Small intestine (tissue), 7 donors: ENCODE results near the gene AKT1S1. TPM values are rescaled to one million over a fixed set of nuclear protein-coding genes. Genes with fewer than 3 reads are reported as not detected.

Experiments used
- DNase-seq, 2 donors: peaks; one replicate each; pipeline versions ENCODE4 v3.0.0 to v3.0.0-alpha.2; 2013
- FAIRE-seq: peaks from 2 replicates; lab custom pipeline; 2012; peaks lifted over from hg19 to GRCh38; lab: Jason Lieb, UNC
- H3K27ac ChIP-seq, 3 donors: one replicate each; pipeline ENCODE4 v1.5.1; 2013; ENCODE audit warnings: low read length in 2 of 3, mild to moderate bottlenecking in 2 of 3, control low read depth in 1 of 3, inconsistent platforms in 1 of 3, low read depth in 1 of 3, moderate library complexity in 1 of 3
- H3K27me3 ChIP-seq, 3 donors: one replicate each; pipeline ENCODE4 v1.6.1; 2013; ENCODE audit warnings: low read length in 3 of 3, inconsistent platforms in 1 of 3; ENCODE audit not compliant: control insufficient read depth in 3 of 3, insufficient read depth in 3 of 3
- H3K36me3 ChIP-seq, 3 donors: one replicate each; pipeline ENCODE4 v1.6.1; 2013; ENCODE audit warnings: low read length in 3 of 3, inconsistent platforms in 1 of 3, low read depth in 1 of 3, mild to moderate bottlenecking in 1 of 3, moderate library complexity in 1 of 3; ENCODE audit not compliant: control insufficient read depth in 3 of 3, insufficient read depth in 2 of 3
- H3K4me1 ChIP-seq, 3 donors: one replicate each; pipeline ENCODE4 v1.6.1; 2013; ENCODE audit warnings: low read length in 2 of 3, inconsistent platforms in 1 of 3, low read depth in 1 of 3, mild to moderate bottlenecking in 1 of 3, moderate library complexity in 1 of 3; ENCODE audit not compliant: control insufficient read depth in 3 of 3, insufficient read depth in 2 of 3
- H3K4me3 ChIP-seq, 3 donors: one replicate each; pipeline ENCODE4 v1.5.1; 2013; ENCODE audit warnings: low read length in 3 of 3, control low read depth in 1 of 3, inconsistent platforms in 1 of 3, low read depth in 1 of 3, mild to moderate bottlenecking in 1 of 3, moderate library complexity in 1 of 3
- H3K9me3 ChIP-seq, 2 donors: one replicate each; pipeline ENCODE4 v1.6.1; 2013; ENCODE audit warnings: low read depth in 1 of 2, low read length in 1 of 2; ENCODE audit not compliant: control insufficient read depth in 2 of 2, insufficient read depth in 1 of 2
- WGBS, 3 donors: extraction: QIAGEN DNeasy Blood & Tissue Kit; methylation state at CpG; one replicate each; pipeline ENCODE4 v1.1.7; 2013; 5-methylcytosine and 5-hydroxymethylcytosine counted together
- polyA plus RNA-seq, 4 donors: library from polyadenylated mRNA; stranded (reverse) in 3 of 4; unstranded in 1 of 4; fragments of 200-250 nt in 3 of 4; fragments of 120-200 nt in 1 of 4; gene quantifications; one replicate each; pipeline versions ENCODE4 v1.2.1 to v1.2.3, GENCODE V29; 2013
- donor health status: healthy with polysubstance abuse.
- donor health status: control.
- donor health status: control.
- donor health status: Bipolar disorder and iron deficiency.
- donor health status: healthy.

Gene AKT1S1
- polyA plus RNA-seq, 4 donors, result 30.6 to 54.9 (median 37.5) TPM

DNA sequence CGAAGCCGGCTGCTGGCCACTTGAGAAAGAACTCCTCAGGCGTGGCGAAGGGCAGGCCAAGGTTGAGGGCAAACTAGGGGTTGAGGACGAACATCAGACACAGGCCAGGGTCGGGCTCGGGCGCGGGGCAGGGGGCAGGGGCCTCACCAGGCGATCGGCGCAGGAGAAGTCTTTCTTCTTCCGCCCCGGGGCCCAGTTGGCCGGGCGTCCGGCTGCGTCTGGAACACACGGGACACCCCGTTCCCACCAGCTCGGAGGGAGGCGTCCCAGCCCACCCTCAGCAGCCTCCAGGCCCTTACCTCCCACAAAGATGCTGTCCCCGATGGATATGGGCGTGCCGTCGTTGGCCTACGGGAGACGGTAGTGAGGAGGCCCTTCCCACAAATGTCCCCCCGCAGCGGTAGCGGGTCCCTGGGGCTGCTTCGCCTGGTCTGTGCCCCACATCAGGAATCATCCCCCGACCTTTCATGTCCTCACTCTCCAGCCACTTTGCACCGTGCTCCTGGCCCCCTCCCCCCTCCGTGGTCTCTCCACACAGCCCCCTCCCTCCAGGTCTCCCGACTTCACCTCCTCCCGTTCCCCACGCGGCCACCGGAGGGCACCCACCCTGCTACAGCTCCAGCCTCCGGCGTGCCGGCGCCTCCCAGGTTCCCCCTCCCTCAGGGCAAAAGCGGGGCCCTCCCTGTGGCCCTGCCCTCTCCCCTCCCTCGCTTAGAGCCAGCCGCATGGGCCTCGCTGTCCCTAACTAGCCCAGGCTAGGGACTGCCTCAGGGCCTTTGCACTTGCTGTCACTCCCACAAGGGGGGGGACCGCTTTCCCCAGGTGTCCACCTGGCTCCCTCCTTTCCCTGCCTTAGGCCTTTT is 14.5 kb downstream of the AKT1S1 start:
- H3K27me3 ChIP-seq, result no peaks in the 10 kb centered on the region
- H3K4me3 ChIP-seq, result no peak overlapping the region
- peaks cover 3 to 17% (median 6%) of the 10 kb centered on the region in 3 donors for H3K4me1 ChIP-seq
- H3K9me3 ChIP-seq, result no peaks in the 10 kb centered on the region
- no peak for FAIRE-seq
- H3K36me3 ChIP-seq, result peaks cover 8 to 73% (median 21%) of the 10 kb centered on the region in 3 donors
- WGBS, 3 donors, result 81 to 87% (median 84%) methylated on average over 37 to 49 of the region's 49 CpGs
- H3K27ac ChIP-seq, result no peak overlapping the region
- no peak for DNase-seq

- H3K36me3 ChIP-seq, result peaks cover 8 to 82% (median 21%) of the 10 kb centered on the region in 3 donors
- 85 to 90% (median 89%) methylated on average over 57 to 60 of the region's 60 CpGs for WGBS, 3 donors
- H3K4me3 ChIP-seq, result no peak overlapping the region
These were observed 15.4 kb downstream of the AKT1S1 start for GRCh38 chr19:49861541-49862378.

GRCh38 chr19:49861107-49861506 is 16.0 kb downstream of the AKT1S1 start:
- Histone ChIP-seq H3K27ac (no peak overlapping the region), H3K36me3 (peaks cover 8 to 89% (median 21%) of the 10 kb centered on the region in 3 donors), H3K9me3 (no peaks in the 10 kb centered on the region), H3K4me1 (peaks cover under 1 to 10% (median 6%) of the 10 kb centered on the region in 3 donors), H3K4me3 (no peak overlapping the region), H3K27me3 (no peaks in the 10 kb centered on the region)
- WGBS, 3 donors, result 36 to 53% (median 47%) methylated on average over 13 of the region's 13 CpGs
- DNase-seq (peak; percentile 36 to 50), FAIRE-seq (no peak)

More at GRCh38 chr19:49861541-49862378, 15.4 kb downstream of the AKT1S1 start:
- DNase-seq (no peak), FAIRE-seq (no peak)
- peaks cover 3 to 17% (median 6%) of the 10 kb centered on the region in 3 donors for H3K4me1 ChIP-seq
- no peak overlapping the region for H3K27ac ChIP-seq
- H3K27me3 ChIP-seq, result no peaks in the 10 kb centered on the region
- no peaks in the 10 kb centered on the region for H3K9me3 ChIP-seq

DNA sequence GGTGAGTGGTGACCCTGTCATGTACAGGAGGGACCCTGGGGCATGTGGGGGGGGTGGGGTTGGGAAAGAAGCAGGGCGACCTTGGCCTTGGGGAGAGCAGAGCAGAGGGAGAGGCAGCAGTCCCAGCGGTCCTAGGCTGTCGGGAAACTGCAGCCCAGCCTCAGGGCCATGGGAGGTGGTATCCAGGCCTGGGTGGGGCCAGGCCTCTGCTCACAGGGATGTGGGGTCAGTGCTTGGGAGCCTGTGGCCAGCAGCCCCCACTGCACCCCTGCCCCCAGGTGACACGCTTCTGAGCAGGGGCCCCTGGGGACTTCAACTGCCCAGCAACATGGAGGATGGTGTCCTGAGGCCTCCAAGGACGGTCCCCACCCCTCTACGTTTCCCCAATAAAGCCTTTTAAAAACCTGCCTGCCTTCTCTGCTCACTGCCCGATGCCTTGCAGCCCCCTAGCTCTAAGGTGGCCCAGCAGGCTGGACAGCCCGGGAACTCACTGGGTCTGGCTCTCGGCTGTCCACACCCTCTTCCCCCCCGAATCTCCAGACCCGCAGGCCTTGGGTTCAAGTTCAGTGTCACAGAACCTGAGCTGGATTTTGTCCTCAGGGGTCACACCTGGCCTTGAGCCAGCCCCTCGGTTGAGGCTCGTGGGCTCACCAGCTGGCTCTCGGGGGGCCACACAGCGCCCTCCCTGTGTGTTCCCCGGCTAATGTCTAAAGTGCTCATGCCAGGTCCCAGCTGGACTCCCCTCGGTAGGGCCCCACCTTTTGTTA is 16.6 kb downstream of the AKT1S1 start:
- Histone ChIP-seq H3K9me3 (no peaks in the 10 kb centered on the region), H3K4me3 (no peak overlapping the region), H3K27ac (no peak overlapping the region), H3K36me3 (peaks cover 8 to 94% (median 21%) of the 10 kb centered on the region in 3 donors), H3K4me1 (peaks cover 0 to 4% (median 3%) of the 10 kb centered on the region in 3 donors), H3K27me3 (no peaks in the 10 kb centered on the region)
- FAIRE-seq (no peak), DNase-seq (no peak)
- WGBS, 3 donors, result 71 to 80% (median 74%) methylated on average over 16 to 17 of the region's 17 CpGs

GRCh38 chr19:49859682-49860335 is 17.3 kb downstream of the AKT1S1 start:
- H3K27me3 ChIP-seq, result no peaks in the 10 kb centered on the region
- no peaks in the 10 kb centered on the region for H3K9me3 ChIP-seq
- no peak overlapping the region for H3K4me3 ChIP-seq
- DNase-seq (no peak), FAIRE-seq (no peak)
- H3K27ac ChIP-seq, result no peak overlapping the region
- peaks cover 8 to 97% (median 25%) of the 10 kb centered on the region in 3 donors for H3K36me3 ChIP-seq
- no peaks in the 10 kb centered on the region for H3K4me1 ChIP-seq
- 84 to 88% (median 87%) methylated on average over 22 of the region's 22 CpGs for WGBS, 3 donors

DNA sequence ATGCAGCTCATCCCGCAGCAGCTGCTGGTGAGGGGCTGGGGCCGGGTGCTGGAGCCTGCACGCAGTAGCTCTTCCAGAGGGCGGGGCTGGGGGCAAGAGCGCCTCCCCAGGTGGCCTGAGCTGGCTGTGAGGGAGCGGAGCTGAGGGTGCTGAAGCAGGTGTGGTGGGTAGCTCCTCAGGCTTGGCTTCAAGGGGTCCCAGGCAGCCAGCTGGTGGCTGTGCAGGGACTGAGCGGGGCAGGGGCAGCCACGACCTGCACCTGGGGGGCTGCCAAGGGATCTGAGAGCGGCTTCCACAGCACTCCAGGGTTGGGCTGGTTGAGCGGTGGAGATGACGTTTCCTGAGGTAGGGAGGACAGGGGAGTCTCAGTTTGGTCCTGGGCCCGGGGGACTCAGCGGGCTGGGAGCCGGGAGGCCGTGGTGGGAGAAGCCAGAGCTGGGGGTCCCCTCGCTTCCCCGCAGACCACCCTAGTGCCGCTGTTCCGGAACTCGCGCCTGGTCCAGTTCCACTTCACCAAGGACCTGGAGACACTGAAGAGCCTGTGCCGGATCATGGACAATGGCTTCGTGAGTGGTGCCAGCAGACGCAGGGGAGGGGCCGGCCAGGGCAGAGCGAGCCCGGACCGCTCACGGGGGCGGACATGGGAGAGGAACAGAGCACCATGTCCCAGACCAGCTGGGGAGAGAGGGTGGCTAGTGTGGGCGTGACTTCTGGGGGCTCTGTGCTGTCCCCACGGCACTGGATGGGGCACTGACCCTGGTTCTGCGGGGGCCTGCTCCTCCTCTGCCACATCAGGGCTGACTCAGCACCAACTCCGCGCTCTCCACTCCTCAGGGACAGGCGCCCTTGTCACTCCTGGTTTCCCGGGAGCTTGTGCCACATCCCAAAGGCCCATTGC is 18.8 kb downstream of the AKT1S1 start:
- DNase-seq (no peak), FAIRE-seq (no peak)
- 87 to 90% (median 89%) methylated on average over 28 to 37 of the region's 37 CpGs for WGBS, 3 donors
- Histone ChIP-seq H3K4me1 (peaks cover 0 to 11% (median 0%) of the 10 kb centered on the region in 3 donors), H3K9me3 (no peaks in the 10 kb centered on the region), H3K27ac (no peak overlapping the region), H3K4me3 (no peak overlapping the region), H3K27me3 (no peaks in the 10 kb centered on the region), H3K36me3 (peaks cover 7 to 96% (median 21%) of the 10 kb centered on the region in 3 donors)

- peaks cover 7 to 92% (median 18%) of the 10 kb centered on the region in 3 donors for H3K36me3 ChIP-seq
- DNase-seq (no peak), FAIRE-seq (no peak)
- no peaks in the 10 kb centered on the region for H3K9me3 ChIP-seq
- H3K4me1 ChIP-seq, result peaks cover 0 to 14% (median 0%) of the 10 kb centered on the region in 3 donors
- H3K4me3 ChIP-seq, result no peak overlapping the region
- no peak overlapping the region for H3K27ac ChIP-seq
- WGBS, 3 donors, result 82 to 94% (median 82%) methylated on average over 5 of the region's 5 CpGs
- H3K27me3 ChIP-seq, result no peaks in the 10 kb centered on the region
These were observed 19.4 kb downstream of the AKT1S1 start for GRCh38 chr19:49857838-49858087.
